ENCODE measurements around the gene WDFY2.

The WDFY2 gene

DNA sequence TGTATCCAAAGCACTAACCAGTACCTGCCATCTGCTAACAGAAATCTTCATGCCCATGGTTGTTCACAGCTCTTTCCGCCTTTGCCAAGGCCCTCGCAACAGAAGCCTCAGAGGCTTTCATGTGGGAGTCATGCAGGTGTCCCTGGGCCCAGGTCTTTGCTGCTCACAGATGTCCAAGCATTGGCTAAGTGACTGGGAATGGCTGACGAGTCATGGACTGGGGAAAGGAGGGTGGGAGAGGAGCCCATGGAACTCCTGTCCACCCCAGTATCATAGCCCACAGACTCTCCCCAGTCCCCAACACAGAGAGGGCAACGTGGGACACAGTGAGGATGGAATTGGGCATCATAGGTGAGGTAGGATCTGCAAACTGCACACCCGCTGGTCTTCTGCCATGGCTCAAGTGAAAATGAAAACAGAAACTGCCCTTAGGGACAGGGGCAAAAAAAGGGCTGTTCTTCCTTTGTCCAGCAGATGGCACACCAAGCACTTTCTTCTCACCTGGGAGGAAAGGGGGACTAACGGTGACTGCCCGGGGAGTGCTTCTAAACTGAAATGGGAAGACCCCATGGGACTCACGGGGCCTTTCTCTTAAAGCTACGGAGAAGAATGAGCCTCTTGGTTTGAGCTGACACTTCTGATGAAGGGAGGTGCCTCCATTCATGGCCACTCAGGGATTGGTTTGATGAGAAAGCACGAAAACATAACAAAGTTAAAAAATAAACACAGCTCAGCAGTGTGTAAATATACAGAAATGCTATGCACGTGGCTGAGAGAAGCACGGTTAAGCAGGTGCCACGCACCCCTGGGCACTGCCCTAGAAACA, 230.8 kb downstream of the WDFY2 start:
- DNase-seq (ENCODE audit: extremely low spot score) = peak; percentile 77
- POLR2A ChIA-PET = no interaction called here
- CTCF ChIA-PET = interaction anchor here (0.7 to 1.6 kb wide), 10 partner anchors 9 to 313 kb away, joined by 3 to 9 read pairs (median 4); no protein-coding TSS in a partner anchor
- TF ChIP-seq BHLHE40 (IDR thresholded peaks at IDR 0.05; ENCODE audit: borderline replicate concordance) (no peak), LEF1 (IDR thresholded peaks at IDR 0.05; ENCODE audit: borderline replicate concordance) (no peak), L3MBTL2 (conservative IDR thresholded peaks at IDR 0.05) (no peak), SP1 (IDR thresholded peaks at IDR 0.05) (no peak), SUZ12 (IDR thresholded peaks at IDR 0.05) (no peak), HDGF (IDR thresholded peaks at IDR 0.05; ENCODE audit: borderline replicate concordance) (no peak), NFRKB (IDR thresholded peaks at IDR 0.05) (no peak), ELF4 (IDR thresholded peaks at IDR 0.05) (no peak)
- TF ChIP-seq, protein P1, sequence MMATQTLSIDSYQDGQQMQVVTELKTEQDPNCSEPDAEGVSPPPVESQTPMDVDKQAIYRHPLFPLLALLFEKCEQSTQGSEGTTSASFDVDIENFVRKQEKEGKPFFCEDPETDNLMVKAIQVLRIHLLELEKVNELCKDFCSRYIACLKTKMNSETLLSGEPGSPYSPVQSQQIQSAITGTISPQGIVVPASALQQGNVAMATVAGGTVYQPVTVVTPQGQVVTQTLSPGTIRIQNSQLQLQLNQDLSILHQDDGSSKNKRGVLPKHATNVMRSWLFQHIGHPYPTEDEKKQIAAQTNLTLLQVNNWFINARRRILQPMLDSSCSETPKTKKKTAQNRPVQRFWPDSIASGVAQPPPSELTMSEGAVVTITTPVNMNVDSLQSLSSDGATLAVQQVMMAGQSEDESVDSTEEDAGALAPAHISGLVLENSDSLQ (IDR thresholded peaks at IDR 0.05) = no peak

DNA sequence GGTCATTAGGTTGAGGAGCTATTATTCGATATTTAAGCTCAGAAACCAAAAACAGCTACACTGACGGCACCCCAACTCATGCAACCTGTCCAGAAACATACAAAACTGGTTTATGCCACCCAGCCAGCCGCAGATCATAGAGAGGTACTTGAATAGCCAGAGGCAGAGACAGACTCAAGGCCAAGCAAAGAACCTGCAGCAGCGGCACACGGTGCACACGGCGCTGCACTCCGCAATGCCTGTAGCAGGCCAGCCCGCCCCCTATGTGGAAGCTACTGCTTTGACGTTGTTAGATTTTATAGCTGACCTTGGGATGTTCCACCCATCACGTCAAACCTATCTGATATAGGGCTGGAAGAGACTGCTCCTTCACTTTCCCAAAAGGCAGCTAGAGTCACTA, 231.6 kb downstream of the WDFY2 start:
- TF ChIP-seq HDGF (IDR thresholded peaks at IDR 0.05; ENCODE audit: borderline replicate concordance) = no peak
- POLR2A ChIA-PET = no interaction called here
- no peak for DNase-seq (ENCODE audit: extremely low spot score)
- CTCF ChIA-PET = interaction anchor here (0.6 to 1.6 kb wide), 9 partner anchors 10 to 381 kb away, joined by 3 to 9 read pairs (median 4); no protein-coding TSS in a partner anchor

DNA sequence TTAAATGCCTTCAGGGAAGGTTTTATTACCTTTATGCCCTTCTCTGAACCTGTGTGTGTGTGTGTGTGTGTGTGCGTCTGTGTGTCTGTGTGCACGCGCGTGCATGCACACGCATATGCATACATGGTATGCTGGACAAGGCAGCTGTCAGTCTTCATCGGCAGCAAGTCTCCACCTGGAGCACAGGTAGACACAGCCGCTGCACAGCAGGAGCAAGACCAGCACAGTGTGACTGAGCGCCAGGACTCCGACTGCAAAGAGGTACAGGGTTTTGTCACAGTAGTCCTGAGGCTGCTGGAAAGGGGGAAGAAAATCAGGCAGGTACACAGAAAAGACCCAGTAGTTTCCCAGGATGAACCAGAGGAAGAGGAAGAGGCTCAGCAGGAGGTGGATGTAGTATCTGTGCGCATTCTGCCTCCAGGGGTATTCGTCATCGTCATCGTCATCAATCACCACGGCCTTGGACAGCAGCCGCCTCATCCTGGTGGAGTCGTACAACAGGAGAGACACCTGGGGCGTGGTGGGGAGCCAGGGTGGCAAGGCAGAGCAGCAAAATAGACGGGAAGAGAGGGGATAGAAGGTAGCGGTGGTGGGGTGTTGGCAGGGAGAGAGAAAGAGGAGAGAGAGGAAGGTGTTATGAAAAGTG, 232.5 kb downstream of the WDFY2 start:
- POLR2A ChIA-PET = no interaction called here
- CTCF ChIA-PET = interaction anchor here (0.6 to 1.4 kb wide), 3 partner anchors 19 to 382 kb away, joined by 3 to 8 read pairs (median 5); no protein-coding TSS in a partner anchor
- no peak for DNase-seq (ENCODE audit: extremely low spot score)
- TF ChIP-seq FOXM1 (IDR thresholded peaks at IDR 0.05; ENCODE audit: borderline replicate concordance) (no peak), ZNF384 (IDR thresholded peaks at IDR 0.05) (no peak), LEF1 (IDR thresholded peaks at IDR 0.05; ENCODE audit: borderline replicate concordance) (no peak), NFRKB (IDR thresholded peaks at IDR 0.05) (no peak), HDGF (IDR thresholded peaks at IDR 0.05; ENCODE audit: borderline replicate concordance) (no peak), L3MBTL2 (conservative IDR thresholded peaks at IDR 0.05) (no peak), CTBP1 (IDR thresholded peaks at IDR 0.05; ENCODE audit: borderline replicate concordance) (no peak), SUZ12 (IDR thresholded peaks at IDR 0.05) (no peak), BHLHE40 (IDR thresholded peaks at IDR 0.05; ENCODE audit: borderline replicate concordance) (no peak), ARNT (IDR thresholded peaks at IDR 0.05) (no peak)
- TF ChIP-seq, protein P1 (IDR thresholded peaks at IDR 0.05) = no peak
